ENCODE data around the gene SAMSN1. TPM values are rescaled to one million over a fixed set of nuclear protein-coding genes. Genes with fewer than 3 reads are reported as not detected.

SAMSN1 gene
- total and polyA plus RNA-seq, 9 of the 15 experiments (the other 6 are each of a cell fraction or from before 2014, with no cell fraction given): 101 to 223 (median 159) TPM

DNA sequence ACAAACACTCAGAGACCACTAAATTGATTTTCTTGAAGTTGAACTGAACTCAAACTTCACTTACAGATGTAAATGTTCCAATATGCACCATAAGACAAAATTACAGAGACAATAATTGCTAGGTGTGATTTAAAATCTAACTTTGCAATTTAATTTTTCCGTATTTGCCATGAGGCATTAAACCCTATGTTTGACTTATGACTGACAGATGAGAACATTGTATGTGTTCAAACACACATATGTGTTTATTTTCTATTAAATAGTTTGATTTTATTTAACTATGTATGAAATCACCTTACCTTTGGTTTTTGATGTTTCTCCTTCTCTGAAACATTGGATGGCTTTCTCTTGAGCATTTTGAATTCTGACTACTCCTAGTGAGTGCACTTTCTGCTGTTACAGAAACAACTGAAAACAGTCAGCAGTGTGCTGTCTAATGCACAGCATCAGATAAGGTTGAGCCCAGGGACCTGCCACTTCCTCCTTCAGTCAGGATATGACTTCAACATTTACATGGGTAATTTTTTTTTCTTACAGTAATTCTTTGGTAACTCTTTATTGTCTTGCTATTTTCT, at the start of gene SAMSN1 (continued):
- TF ChIP-seq ZNF639 (CRISPR knock-in tag; conservative IDR thresholded peaks at IDR 0.05 in 1 of 2, IDR thresholded peaks at IDR 0.05 in 1 of 2) (peak in 1 of 2 experiments; percentile 50; a peak in 2 of 4 replicates), CTCF (IDR thresholded peaks at IDR 0.05 in 2 of 3, conservative IDR thresholded peaks at IDR 0.05 in 1 of 3; ENCODE audit: insufficient read depth in 2 of 3, low read depth in 1 of 3, low read length in 3 of 3) (no peak), NEUROD1 (IDR thresholded peaks at IDR 0.05; ENCODE audit: borderline replicate concordance, low read depth, low read length, partially characterized antibody) (peak; percentile 71), FOXJ3 (CRISPR knock-in tag; IDR thresholded peaks at IDR 0.05) (no peak), POLR3G (IDR thresholded peaks at IDR 0.05; ENCODE audit: extremely low read depth, insufficient read length, insufficient replicate concordance) (no peak), GTF2E2 (tag; IDR thresholded peaks at IDR 0.05) (peak; percentile 85; the same call in 1 of the 2 replicates), CTBP1 (IDR thresholded peaks at IDR 0.05; ENCODE audit: borderline replicate concordance) (no peak), ZNF24 (IDR thresholded peaks at IDR 0.05) (no peak), RREB1 (CRISPR knock-in tag; IDR thresholded peaks at IDR 0.05) (no peak), E2F6 (IDR thresholded peaks at IDR 0.05; ENCODE audit: borderline replicate concordance in 1 of 2, extremely low read depth in 1 of 2, insufficient read depth in 1 of 2, insufficient read length in 1 of 2, low read depth in 1 of 2, low read length in 1 of 2, poor library complexity in 1 of 2, severe bottlenecking in 1 of 2) (no peak)
- TF ChIP-seq, protein P1, sequence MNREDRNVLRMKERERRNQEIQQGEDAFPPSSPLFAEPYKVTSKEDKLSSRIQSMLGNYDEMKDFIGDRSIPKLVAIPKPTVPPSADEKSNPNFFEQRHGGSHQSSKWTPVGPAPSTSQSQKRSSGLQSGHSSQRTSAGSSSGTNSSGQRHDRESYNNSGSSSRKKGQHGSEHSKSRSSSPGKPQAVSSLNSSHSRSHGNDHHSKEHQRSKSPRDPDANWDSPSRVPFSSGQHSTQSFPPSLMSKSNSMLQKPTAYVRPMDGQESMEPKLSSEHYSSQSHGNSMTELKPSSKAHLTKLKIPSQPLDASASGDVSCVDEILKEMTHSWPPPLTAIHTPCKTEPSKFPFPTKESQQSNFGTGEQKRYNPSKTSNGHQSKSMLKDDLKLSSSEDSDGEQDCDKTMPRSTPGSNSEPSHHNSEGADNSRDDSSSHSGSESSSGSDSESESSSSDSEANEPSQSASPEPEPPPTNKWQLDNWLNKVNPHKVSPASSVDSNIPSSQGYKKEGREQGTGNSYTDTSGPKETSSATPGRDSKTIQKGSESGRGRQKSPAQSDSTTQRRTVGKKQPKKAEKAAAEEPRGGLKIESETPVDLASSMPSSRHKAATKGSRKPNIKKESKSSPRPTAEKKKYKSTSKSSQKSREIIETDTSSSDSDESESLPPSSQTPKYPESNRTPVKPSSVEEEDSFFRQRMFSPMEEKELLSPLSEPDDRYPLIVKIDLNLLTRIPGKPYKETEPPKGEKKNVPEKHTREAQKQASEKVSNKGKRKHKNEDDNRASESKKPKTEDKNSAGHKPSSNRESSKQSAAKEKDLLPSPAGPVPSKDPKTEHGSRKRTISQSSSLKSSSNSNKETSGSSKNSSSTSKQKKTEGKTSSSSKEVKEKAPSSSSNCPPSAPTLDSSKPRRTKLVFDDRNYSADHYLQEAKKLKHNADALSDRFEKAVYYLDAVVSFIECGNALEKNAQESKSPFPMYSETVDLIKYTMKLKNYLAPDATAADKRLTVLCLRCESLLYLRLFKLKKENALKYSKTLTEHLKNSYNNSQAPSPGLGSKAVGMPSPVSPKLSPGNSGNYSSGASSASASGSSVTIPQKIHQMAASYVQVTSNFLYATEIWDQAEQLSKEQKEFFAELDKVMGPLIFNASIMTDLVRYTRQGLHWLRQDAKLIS (CRISPR knock-in tag; IDR thresholded peaks at IDR 0.05): 0 out of 2 replicates have a peak, but pooled peaks have one; percentile 58

Data from K562 (cell line).